Upper lobe of right lung (tissue), 1 donor: ENCODE data around the gene NFE2. TPM values are rescaled to one million over a fixed set of nuclear protein-coding genes. Genes with fewer than 3 reads are reported as not detected.

ENCODE experiments used
- ATAC-seq: fragments of 200-7000 bp; cut with Tn5 transposase; one replicate; pipeline ENCODE4 v1.9.1; 2020; ENCODE audit warnings: mild to moderate bottlenecking, moderate library complexity
- DNase-seq: peaks from one replicate; pipeline ENCODE4 v3.0.0-alpha.2; 2020
- H3K27ac ChIP-seq: fragments of 200-600 bp; one replicate; pipeline ENCODE4 v1.8.0; 2022
- H3K27me3 ChIP-seq: fragments of 200-600 bp; one replicate; pipeline ENCODE4 v1.8.0; 2022; ENCODE audit warnings: mild to moderate bottlenecking
- H3K36me3 ChIP-seq: fragments of 200-600 bp; one replicate; pipeline ENCODE4 v1.8.0; 2022
- H3K4me1 ChIP-seq: fragments of 200-600 bp; one replicate; pipeline ENCODE4 v1.8.0; 2022
- H3K4me3 ChIP-seq: fragments of 200-600 bp; one replicate; pipeline ENCODE4 v1.8.0; 2022; ENCODE audit warnings: mild to moderate bottlenecking
- H3K9me3 ChIP-seq: fragments of 200-600 bp; one replicate; pipeline ENCODE4 v1.8.0; 2022
- intact Hi-C: fragments of 100-400 bp; cut with DNase I; formaldehyde crosslinking; loops from one replicate; pipeline ENCODE4 v1.11.0; 2022
- total RNA-seq: library from RNA; stranded (reverse); fragmentation: NEBNext Ultra II Directional; extraction: Animal tissue kit (Norgen Biotek cat#: 25700); gene quantifications from one replicate; pipeline ENCODE4 v1.2.1, GENCODE V29; 2021
- TF ChIP-seq, protein P1 (sequence below): fragments of 200-600 bp; IDR thresholded peaks from one replicate; pipeline ENCODE4 v1.8.0; 2022; ENCODE audit warnings: antibody characterized with exemption
- donor health status: DM: no; HTN: yes; CAD: no; lungs with severe emphysema.

The NFE2 gene
- total RNA-seq, 1 donor from 2014 or later = 7.5 TPM

DNA sequence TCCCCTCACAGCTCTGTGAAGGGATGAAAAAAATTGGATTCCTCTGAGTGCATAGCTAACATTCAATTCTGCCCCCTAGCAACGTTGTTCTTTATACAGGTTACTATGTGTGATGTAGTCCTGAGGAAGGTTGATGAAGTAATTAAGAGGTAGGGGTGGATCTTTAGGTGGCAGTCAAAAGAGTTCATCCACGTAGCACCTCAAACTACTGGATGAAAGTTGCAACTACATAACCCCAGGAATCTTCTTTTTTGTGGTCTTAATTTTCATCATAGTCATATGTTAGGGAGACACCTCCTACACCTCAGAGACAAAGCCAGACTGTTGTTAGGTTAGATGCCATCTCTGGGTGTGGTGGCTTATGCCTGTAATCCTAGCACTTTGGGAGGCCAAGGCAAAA, 10.2 kb upstream of the NFE2 start:
- Histone ChIP-seq H3K36me3 (no peaks in the 10 kb centered on the region), H3K9me3 (no peaks in the 10 kb centered on the region), H3K27me3 (no peaks in the 10 kb centered on the region), H3K4me3 (no peak overlapping the region), H3K4me1 (peaks cover 16% of the 10 kb centered on the region), H3K27ac (no peak overlapping the region)
- ATAC-seq (no peak), DNase-seq (no peak)
- TF ChIP-seq, protein P1, sequence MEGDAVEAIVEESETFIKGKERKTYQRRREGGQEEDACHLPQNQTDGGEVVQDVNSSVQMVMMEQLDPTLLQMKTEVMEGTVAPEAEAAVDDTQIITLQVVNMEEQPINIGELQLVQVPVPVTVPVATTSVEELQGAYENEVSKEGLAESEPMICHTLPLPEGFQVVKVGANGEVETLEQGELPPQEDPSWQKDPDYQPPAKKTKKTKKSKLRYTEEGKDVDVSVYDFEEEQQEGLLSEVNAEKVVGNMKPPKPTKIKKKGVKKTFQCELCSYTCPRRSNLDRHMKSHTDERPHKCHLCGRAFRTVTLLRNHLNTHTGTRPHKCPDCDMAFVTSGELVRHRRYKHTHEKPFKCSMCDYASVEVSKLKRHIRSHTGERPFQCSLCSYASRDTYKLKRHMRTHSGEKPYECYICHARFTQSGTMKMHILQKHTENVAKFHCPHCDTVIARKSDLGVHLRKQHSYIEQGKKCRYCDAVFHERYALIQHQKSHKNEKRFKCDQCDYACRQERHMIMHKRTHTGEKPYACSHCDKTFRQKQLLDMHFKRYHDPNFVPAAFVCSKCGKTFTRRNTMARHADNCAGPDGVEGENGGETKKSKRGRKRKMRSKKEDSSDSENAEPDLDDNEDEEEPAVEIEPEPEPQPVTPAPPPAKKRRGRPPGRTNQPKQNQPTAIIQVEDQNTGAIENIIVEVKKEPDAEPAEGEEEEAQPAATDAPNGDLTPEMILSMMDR = no peak
- intact Hi-C loops = no loop called here

DNA sequence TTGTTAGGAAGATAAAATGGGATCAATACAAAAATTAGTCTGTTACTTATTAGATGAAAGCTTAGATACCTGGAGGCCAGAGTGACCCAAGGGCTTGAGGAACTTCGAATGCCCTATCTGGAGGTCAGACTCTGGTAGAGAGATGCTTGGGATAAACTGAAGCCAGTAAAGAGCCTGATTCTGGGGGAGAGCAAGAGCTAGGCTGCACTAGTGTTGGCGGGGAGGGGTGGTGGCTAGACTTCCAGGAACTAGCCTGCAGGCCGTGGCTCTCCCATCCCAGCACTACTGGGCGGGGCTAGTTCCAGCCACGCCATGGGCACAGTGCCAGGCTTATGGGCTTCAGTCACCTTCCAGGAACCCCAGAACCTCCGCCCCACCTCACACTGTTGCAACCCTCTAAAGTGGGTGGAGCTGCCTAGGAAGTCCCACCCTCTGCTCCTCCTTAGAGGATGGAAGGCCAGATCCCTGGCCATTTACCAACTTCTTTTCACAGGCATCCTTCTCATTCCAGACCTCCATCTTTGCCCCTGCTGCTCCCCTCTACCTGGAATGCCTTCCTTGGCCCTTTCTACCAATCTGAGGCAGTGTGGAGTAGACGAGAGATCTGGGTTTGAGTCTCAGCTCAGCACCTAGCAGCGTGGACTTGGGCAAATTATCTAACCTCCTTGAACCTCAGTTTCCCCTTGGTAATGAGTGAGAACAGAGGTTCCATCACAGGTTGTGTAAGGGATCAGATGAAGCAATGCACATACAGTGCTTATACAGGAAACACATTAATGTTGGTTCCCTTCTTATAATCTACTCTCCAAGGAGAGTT, 6.3 kb upstream of the NFE2 start:
- H3K27ac ChIP-seq = peak overlapping the region; percentile 55
- no peak overlapping the region for H3K4me3 ChIP-seq
- ATAC-seq (peak; percentile 94), DNase-seq (peak; percentile 97)
- no peaks in the 10 kb centered on the region for H3K36me3 ChIP-seq
- no peaks in the 10 kb centered on the region for H3K27me3 ChIP-seq
- peaks cover 25% of the 10 kb centered on the region for H3K4me1 ChIP-seq
- TF ChIP-seq, protein P1 = no peak
- intact Hi-C loops = no loop called here
- H3K9me3 ChIP-seq = no peaks in the 10 kb centered on the region

DNA sequence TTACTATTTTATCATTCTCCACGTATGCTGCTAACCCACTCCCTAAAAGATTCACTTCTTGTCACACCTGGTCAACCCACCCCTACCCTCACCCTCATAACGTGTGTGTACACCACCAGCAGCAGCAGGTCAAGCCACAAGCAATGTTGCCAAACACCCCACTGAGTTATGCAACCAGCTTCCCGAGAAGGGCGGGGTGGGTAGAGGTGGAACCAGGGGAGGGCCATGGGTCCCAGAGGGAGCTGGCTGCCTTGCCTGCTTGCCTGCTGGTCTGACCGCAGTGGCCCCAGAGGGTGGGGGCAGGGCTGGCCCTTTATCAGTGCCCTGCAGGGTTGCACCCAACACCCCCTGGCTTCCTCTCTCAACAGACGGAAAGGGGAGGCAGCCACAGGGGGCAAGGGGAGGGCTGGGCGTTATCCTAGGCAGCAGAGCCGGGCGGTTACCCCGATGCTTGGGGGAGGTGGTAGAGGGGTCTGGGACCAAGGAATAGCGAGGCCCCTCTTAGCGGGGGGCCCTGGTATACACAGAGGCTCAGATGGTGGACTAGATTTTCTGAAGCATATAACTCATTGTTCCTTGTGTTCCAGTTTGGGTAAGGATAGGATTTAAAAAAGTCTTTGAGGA, 3.5 kb upstream of the NFE2 start:
- TF ChIP-seq, protein P1 = no peak
- ATAC-seq = peak; percentile 90
- intact Hi-C loops = no loop called here
- H3K27ac ChIP-seq = peak overlapping the region; percentile 72
- H3K9me3 ChIP-seq = no peaks in the 10 kb centered on the region
- no peaks in the 10 kb centered on the region for H3K27me3 ChIP-seq
- no peak overlapping the region for H3K4me3 ChIP-seq
- H3K36me3 ChIP-seq = no peaks in the 10 kb centered on the region
- peak; percentile 93 for DNase-seq
- H3K4me1 ChIP-seq = peaks cover 37% of the 10 kb centered on the region

DNA sequence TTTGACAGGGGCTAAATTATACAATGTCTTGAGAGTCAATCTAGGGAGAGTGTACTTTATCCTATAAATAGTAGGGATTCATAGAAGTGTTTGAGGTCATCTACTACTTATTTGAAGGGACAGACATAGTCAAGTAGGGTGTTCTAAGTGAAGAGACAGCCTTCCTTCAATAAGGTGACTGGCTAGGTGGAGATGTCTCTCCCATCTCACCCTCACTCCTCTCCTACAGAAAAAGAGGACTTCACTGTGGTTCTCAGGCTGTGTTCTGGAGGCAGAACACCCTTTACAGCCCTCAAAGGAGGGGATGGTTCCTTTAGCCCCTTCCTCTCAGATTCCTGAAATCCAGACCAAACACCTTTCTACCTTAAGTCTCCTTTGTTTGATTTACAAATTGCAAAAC, 2.8 kb upstream of the NFE2 start:
- TF ChIP-seq, protein P1 = no peak
- ATAC-seq (no peak), DNase-seq (no peak)
- H3K27me3 ChIP-seq = no peaks in the 10 kb centered on the region
- no peaks in the 10 kb centered on the region for H3K9me3 ChIP-seq
- intact Hi-C loops = no loop called here
- H3K27ac ChIP-seq = peak overlapping the region; percentile 72
- peaks cover 37% of the 10 kb centered on the region for H3K4me1 ChIP-seq
- no peak overlapping the region for H3K4me3 ChIP-seq
- no peaks in the 10 kb centered on the region for H3K36me3 ChIP-seq

DNA sequence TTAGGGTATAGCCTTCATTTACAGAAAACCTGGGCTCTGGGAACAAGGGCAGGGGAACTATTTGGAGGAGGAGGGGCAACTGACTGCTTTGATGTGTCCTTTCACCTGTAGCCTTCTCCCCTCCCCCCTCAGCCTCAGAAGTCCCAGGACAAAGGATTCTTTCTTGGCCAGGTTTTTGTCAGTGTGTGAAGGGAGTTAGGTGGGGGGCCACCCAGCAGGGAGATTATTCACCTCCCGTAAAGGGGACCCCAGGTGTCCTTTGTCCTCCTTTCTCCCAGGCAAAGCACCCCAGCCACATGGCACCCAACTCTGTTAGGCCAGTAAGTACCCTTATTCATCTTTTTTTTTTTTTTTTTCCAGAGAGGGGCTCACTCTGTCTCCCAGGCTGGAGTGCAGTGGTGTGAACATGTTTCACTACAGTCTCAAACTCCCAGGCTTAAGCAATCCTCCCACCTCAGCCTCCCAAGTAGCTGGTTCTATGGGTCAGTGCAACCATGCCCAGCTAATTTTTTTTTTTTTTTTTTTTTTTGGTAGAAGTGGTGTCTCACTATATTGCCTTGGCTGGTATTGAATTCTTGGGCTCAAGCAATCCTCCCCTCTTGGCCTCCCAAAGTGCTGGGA, 723 bp upstream of the NFE2 start:
- ATAC-seq = no peak
- Histone ChIP-seq H3K4me1 (peaks cover 26% of the 10 kb centered on the region), H3K9me3 (no peaks in the 10 kb centered on the region), H3K36me3 (no peaks in the 10 kb centered on the region), H3K27me3 (no peaks in the 10 kb centered on the region), H3K4me3 (no peak overlapping the region), H3K27ac (no peak overlapping the region)
- TF ChIP-seq, protein P1 = no peak
- intact Hi-C loops = no loop called here
- DNase-seq = no peak
